Central memory CD8-positive, alpha-beta T cell (primary cell): ENCODE data around the gene CCDC27.
A peak's percentile ranks its signal among the peaks of the same experiment; 100 is the strongest.

ENCODE experiments used
- ATAC-seq: fragments of 150-1000 bp; cut with Tn5 transposase; replicated peaks from 2 replicates; pipeline ENCODE4 v1.10.0; 2022; ENCODE audit warnings: mild to moderate bottlenecking, moderate FRiP score, moderate number of reproducible peaks; ENCODE audit not compliant: poor library complexity, severe bottlenecking; ENCODE audit errors: extremely low read depth
- DNase-seq, 2 donors: peaks; one replicate each; pipeline ENCODE4 v3.0.0; 2021; ENCODE audit warnings: low spot score in 2 of 2
- H3K27ac Mint-ChIP-seq: one replicate; pipeline ENCODE4 v1.8.0; 2022; ENCODE audit warnings: low read depth, mild to moderate bottlenecking, moderate library complexity, mixed read lengths
- H3K27me3 Mint-ChIP-seq: one replicate; pipeline ENCODE4 v1.8.0; 2022; ENCODE audit warnings: mixed read lengths
- H3K36me3 Mint-ChIP-seq: one replicate; pipeline ENCODE4 v1.8.0; 2022; ENCODE audit warnings: mild to moderate bottlenecking, moderate library complexity, mixed read lengths; ENCODE audit not compliant: insufficient read depth
- H3K4me1 Mint-ChIP-seq: one replicate; pipeline ENCODE4 v1.8.0; 2022; ENCODE audit warnings: mixed read lengths
- H3K4me3 Mint-ChIP-seq: one replicate; pipeline ENCODE4 v1.8.0; 2022; ENCODE audit warnings: mild to moderate bottlenecking, moderate library complexity, mixed read lengths
- H3K9me3 Mint-ChIP-seq: one replicate; pipeline ENCODE4 v1.8.0; 2022; ENCODE audit warnings: mixed read lengths

Gene CCDC27

GRCh38 chr1:3779912-3780416 lies 27.7 kb downstream of the CCDC27 start:
- H3K4me1 Mint-ChIP-seq, result peaks cover 9% of the 10 kb centered on the region
- no peak overlapping the region for H3K27ac Mint-ChIP-seq
- no peaks in the 10 kb centered on the region for H3K9me3 Mint-ChIP-seq
- DNase-seq (no peak), ATAC-seq (no peak)
- no peaks in the 10 kb centered on the region for H3K27me3 Mint-ChIP-seq
- no peak overlapping the region for H3K4me3 Mint-ChIP-seq
- peaks cover 58% of the 10 kb centered on the region for H3K36me3 Mint-ChIP-seq

DNA sequence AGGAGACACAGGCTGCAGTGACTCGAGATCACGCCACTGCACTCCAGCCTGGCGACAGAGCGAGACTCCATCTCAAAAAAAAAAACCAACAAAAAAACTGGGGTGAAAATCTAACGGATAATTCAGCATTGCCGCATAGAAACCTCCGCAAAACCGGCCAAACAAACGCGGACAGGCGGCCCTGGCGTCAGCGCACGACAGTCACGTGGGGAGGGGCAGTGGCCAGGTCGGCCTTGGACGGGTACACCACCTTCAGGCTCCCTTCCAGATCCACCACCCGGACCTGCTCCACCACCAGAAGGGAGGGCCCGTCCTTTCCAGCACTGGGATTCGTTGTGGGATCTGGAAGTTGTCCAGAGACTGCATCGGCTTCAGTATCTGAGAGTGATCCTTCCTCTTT lies 28.7 kb downstream of the CCDC27 start:
- Mint-ChIP-seq H3K4me1 (peaks cover 5% of the 10 kb centered on the region), H3K36me3 (peaks cover 60% of the 10 kb centered on the region), H3K27me3 (no peaks in the 10 kb centered on the region), H3K9me3 (no peaks in the 10 kb centered on the region), H3K4me3 (no peak overlapping the region), H3K27ac (no peak overlapping the region)
- DNase-seq, result no peak
- ATAC-seq, result no peak

DNA sequence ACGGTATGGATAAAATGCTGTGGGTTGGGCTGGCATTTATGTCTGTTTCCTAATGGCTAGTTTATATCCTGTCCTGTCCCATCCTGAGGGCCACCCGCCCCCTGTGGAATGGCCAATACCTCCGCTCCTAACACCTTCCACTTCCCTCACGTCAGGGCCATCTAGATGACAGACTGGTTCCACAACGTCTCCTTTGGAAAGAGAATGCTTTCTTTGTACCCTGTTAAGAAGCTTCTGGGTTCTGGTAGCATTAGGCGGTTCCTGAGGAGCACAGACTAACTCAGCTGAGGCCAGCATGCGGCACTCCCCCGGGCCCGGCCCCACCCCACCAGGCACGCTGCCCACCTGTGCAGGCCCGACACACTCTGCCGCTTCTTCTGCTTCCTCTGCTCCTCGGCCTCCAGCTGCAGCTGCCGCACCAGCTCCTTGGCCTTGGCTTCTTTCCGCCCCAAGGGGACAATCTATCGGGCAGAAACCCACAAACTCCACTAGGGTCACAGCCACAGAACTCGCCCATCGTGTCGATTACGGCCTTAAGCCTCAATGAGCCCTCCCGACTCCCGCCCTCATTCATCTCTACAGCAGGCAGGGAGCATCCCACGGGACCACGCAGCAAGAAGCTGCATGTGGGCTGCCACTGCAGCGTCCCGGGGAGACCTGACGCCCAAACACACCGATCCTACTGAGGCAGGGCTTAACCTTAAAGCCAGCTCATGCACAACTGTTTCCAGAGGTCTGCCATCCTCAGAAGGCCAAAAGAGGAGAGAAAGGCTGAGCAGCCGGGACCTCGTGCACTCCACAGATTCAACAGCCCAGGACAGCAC lies 31.6 kb downstream of the CCDC27 start:
- peak overlapping the region; percentile 57 for H3K27ac Mint-ChIP-seq
- ATAC-seq, result no peak
- no peak overlapping the region for H3K4me3 Mint-ChIP-seq
- H3K4me1 Mint-ChIP-seq, result peaks cover 20% of the 10 kb centered on the region
- DNase-seq, result no peak
- no peaks in the 10 kb centered on the region for H3K9me3 Mint-ChIP-seq
- peaks cover 76% of the 10 kb centered on the region for H3K36me3 Mint-ChIP-seq
- H3K27me3 Mint-ChIP-seq, result no peaks in the 10 kb centered on the region

- H3K4me3 Mint-ChIP-seq, result no peak overlapping the region
- H3K36me3 Mint-ChIP-seq, result peaks cover 68% of the 10 kb centered on the region
- peaks cover 20% of the 10 kb centered on the region for H3K4me1 Mint-ChIP-seq
- peak overlapping the region; percentile 57 for H3K27ac Mint-ChIP-seq
- no peak for DNase-seq
- no peak for ATAC-seq
- no peaks in the 10 kb centered on the region for H3K27me3 Mint-ChIP-seq
- no peaks in the 10 kb centered on the region for H3K9me3 Mint-ChIP-seq
Measured at GRCh38 chr1:3785045-3785444, 32.8 kb downstream of the CCDC27 start.

DNA sequence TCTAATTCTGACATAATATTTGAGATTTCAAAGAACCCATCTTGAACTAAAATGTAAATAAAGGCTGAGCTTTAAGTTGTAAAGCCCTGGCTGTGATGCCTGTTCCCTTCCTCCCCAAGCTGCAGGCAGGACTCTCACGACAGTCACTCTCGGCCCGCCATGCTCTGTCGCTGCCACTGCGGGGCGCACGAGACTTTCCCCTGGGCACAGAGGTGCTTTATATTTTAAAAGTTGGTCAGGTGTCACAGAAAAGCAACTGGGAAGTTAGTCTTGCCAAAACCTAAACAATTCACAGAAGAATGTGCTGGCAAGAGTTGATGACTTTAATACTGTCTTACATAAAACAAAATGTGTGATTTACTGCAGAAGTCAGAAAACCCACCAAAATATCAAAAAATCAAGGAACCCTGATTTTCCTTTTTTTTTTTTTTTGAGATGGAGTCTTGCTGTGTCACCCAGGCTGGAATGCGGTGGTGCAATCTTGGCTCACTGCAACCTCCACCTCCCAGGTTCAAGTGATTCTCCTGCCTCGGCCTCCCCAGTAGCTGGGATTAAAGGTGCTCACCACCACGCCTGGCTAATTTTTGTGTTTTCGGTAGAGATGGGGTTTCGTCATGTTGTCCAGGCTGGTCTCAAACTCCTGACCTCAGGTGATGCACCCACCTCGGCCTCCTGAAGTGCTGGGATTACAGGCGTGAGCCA lies 33.4 kb downstream of the CCDC27 start:
- H3K27me3 Mint-ChIP-seq, result no peaks in the 10 kb centered on the region
- no peaks in the 10 kb centered on the region for H3K9me3 Mint-ChIP-seq
- no peak overlapping the region for H3K27ac Mint-ChIP-seq
- H3K4me1 Mint-ChIP-seq, result peaks cover 20% of the 10 kb centered on the region
- no peak overlapping the region for H3K4me3 Mint-ChIP-seq
- no peak for ATAC-seq
- peaks cover 62% of the 10 kb centered on the region for H3K36me3 Mint-ChIP-seq
- no peak for DNase-seq

DNA sequence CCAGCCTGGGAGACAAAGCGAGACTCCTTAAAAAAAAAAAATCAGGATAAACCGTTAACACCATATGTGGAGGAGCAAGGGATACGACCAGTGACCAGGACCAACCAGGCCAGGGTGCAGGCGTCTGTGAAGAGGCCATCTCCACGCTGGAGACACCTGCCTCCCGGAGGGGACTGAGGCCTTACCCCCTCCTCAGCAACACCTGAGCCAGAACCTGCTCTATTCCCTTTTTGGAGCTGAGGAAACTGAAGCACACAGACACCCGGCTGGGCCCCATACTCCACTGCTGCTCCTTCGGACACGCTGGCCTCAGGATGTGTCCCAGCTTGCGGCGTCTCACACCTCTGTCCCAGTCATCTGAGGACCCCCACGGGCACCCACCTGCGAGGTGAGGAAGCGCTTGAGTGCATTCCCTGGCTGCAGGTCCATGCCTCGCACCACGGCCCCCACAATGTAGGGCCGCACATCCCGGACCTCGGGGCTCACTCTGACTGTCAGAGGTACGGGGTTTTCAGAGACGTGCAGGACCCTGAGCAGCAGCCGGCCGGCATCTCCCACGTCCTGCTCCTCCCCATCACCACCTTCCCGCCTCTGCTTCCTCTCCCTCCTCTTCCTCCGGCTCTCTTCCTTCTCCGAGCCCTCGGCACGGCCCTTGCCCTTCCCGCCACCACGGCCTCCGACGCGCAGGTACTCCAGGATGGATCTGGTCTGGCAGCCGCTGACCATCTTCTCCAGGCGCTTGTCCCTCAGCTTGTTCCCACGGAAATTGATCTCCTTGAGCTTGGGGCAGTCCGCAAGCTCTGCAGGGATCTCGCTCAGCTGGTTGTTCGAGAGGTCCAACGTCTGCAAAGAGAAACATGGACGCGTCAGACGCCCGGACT lies 34.5 kb downstream of the CCDC27 start:
- Mint-ChIP-seq H3K4me3 (peak overlapping the region; percentile 80), H3K27me3 (no peaks in the 10 kb centered on the region), H3K36me3 (peaks cover 54% of the 10 kb centered on the region), H3K27ac (peak overlapping the region; percentile 97), H3K9me3 (no peaks in the 10 kb centered on the region), H3K4me1 (peaks cover 20% of the 10 kb centered on the region)
- DNase-seq, result no peak
- no peak for ATAC-seq

- Mint-ChIP-seq H3K9me3 (no peaks in the 10 kb centered on the region), H3K36me3 (peaks cover 48% of the 10 kb centered on the region), H3K4me3 (peak overlapping the region; percentile 80), H3K27ac (peak overlapping the region; percentile 97), H3K4me1 (peaks cover 20% of the 10 kb centered on the region), H3K27me3 (no peaks in the 10 kb centered on the region)
- DNase-seq, result peak in 1 of 2 donors; percentile 80
- ATAC-seq, result peak; percentile 93
Measured at GRCh38 chr1:3787349-3787715, 35.1 kb downstream of the CCDC27 start.

GRCh38 chr1:3787745-3788605 lies 35.7 kb downstream of the CCDC27 start:
- DNase-seq (no peak), ATAC-seq (no peak)
- peak overlapping the region; percentile 97 for H3K27ac Mint-ChIP-seq
- peak overlapping the region; percentile 80 for H3K4me3 Mint-ChIP-seq
- peaks cover 25% of the 10 kb centered on the region for H3K4me1 Mint-ChIP-seq
- H3K9me3 Mint-ChIP-seq, result no peaks in the 10 kb centered on the region
- H3K27me3 Mint-ChIP-seq, result no peaks in the 10 kb centered on the region
- peaks cover 46% of the 10 kb centered on the region for H3K36me3 Mint-ChIP-seq

GRCh38 chr1:3788756-3789420 lies 36.6 kb downstream of the CCDC27 start:
- H3K27me3 Mint-ChIP-seq, result no peaks in the 10 kb centered on the region
- peak overlapping the region; percentile 97 for H3K27ac Mint-ChIP-seq
- DNase-seq (no peak), ATAC-seq (no peak)
- H3K36me3 Mint-ChIP-seq, result peaks cover 39% of the 10 kb centered on the region
- H3K9me3 Mint-ChIP-seq, result no peaks in the 10 kb centered on the region
- no peak overlapping the region for H3K4me3 Mint-ChIP-seq
- peaks cover 30% of the 10 kb centered on the region for H3K4me1 Mint-ChIP-seq

DNA sequence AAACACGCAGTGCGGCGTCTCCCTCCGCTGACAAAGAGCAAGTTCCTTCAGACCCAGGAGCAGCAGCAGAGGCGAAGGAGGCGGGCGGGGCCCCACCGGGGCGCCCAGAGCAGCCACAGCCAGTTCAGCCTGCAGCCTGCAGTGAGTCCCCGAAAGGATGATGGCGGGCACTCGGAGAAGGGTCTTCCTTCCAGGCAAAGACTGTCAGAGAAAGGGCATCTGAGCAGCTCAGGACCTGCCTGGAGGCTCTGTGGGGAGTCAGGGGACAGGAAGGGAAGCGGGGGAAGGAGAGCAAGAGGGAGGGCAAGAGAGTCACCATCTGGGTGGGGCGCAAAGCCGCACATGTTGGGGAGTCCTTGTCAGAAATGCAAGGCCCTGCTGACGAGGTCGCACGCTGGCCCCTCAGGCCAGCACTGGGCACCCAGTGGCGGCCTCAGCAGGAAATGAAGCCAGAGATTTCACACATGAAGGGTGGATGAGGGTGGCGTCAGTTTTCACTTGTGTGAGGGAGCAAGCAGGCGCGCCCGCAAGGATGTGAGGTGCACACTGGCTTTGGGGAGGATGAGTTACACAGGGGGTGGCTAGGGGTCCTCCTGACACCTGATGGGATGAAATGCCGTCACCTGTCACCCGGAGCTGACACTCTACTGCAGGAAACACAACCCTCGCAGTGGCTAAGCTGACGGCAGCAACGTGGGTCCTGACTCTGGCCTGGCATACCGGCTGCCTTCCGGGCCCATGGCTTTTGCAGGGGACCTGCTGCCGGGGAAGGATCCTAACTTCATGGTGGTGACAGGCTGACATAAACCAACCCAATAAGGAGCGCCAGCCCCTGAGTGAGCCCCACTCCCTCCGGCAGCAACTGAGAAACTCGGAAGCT lies 37.4 kb downstream of the CCDC27 start:
- no peaks in the 10 kb centered on the region for H3K9me3 Mint-ChIP-seq

DNA sequence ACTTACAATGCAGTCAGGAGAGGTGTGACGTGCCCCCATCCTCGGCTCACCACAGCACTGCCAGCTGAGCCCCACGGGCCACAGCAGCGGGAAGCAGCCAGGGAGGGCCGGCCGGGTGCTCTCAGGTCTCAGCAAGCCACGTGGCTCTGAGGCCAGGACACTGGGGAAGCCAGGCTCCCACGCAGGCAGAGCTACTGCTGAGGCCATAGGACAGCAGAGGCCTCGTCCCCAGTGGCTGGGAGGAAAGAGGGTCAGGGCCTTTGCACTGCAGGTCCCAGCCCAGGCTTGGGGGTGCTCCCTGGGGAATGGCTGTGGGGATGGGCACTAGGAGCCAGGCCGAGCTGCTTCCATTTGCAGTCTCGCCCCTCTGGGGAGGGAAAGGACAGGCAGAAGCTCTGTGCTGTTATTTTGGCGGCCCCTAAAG lies 38.3 kb downstream of the CCDC27 start:
- ATAC-seq (no peak), DNase-seq (no peak)
- no peaks in the 10 kb centered on the region for H3K27me3 Mint-ChIP-seq
- H3K27ac Mint-ChIP-seq, result no peak overlapping the region
- peaks cover 31% of the 10 kb centered on the region for H3K36me3 Mint-ChIP-seq
- no peak overlapping the region for H3K4me3 Mint-ChIP-seq
- peaks cover 40% of the 10 kb centered on the region for H3K4me1 Mint-ChIP-seq
- no peaks in the 10 kb centered on the region for H3K9me3 Mint-ChIP-seq

More for the DNA sequence above, 37.4 kb downstream of the CCDC27 start:
- H3K27ac Mint-ChIP-seq, result no peak overlapping the region
- H3K4me3 Mint-ChIP-seq, result no peak overlapping the region
- peaks cover 35% of the 10 kb centered on the region for H3K4me1 Mint-ChIP-seq
- H3K36me3 Mint-ChIP-seq, result peaks cover 36% of the 10 kb centered on the region
- ATAC-seq, result no peak
- DNase-seq, result no peak
- no peaks in the 10 kb centered on the region for H3K27me3 Mint-ChIP-seq
